Panc1 (cell line): ENCODE results near the gene ARHGEF12. TPM values are rescaled to one million over a fixed set of nuclear protein-coding genes. Genes with fewer than 3 reads are reported as not detected.

Source experiments
- ATAC-seq: fragments of 200-7000 bp; cut with Tn5 transposase; 2 replicates; pipeline ENCODE4 v1.9.1; 2020; ENCODE audit warnings: mild to moderate bottlenecking, moderate library complexity
- BruUV-seq: library from RNA; stranded (reverse); fragments of 400-500 nt; replicated peaks from 2 replicates; lab custom pipeline; 2021; lab: Mats Ljungman, UMichigan
- CTCF ChIA-PET: fragments of 300-600 bp; sonication (Branson Sonifier 250); formaldehyde crosslinking; loops from one replicate; lab custom pipeline; 2022; ENCODE audit warnings: antibody characterized with exemption; lab: Charles Lee
- POLR2A ChIA-PET: fragments of 300-600 bp; sonication (Branson Sonifier 250); formaldehyde crosslinking; loops from one replicate; lab custom pipeline; 2022; ENCODE audit warnings: antibody characterized with exemption; lab: Charles Lee
- DNase-seq: peaks from one replicate; pipeline ENCODE4 v3.0.0-alpha.2; 2010; ENCODE audit warnings: low read depth, low spot score
- H3K27ac ChIP-seq: 2 replicates; pipeline ENCODE4 v1.5.1; 2011; ENCODE audit warnings: mild to moderate bottlenecking, low read length, inconsistent platforms
- H3K27me3 ChIP-seq: fragments of 200-500 bp; sonication (Bioruptor generic); 2 replicates; pipeline ENCODE4 v1.6.0; 2014; ENCODE audit warnings: low read length, inconsistent platforms; ENCODE audit not compliant: control insufficient read depth, insufficient read depth
- H3K36me3 ChIP-seq: fragments of 200-500 bp; sonication (Bioruptor generic); 2 replicates; pipeline ENCODE4 v1.5.1; 2014; ENCODE audit warnings: inconsistent platforms, mild to moderate bottlenecking, low read length, moderate library complexity; ENCODE audit not compliant: control insufficient read depth, insufficient read depth
- H3K4me1 ChIP-seq: 2 replicates; pipeline ENCODE4 v1.5.1; 2011; ENCODE audit warnings: inconsistent platforms, mild to moderate bottlenecking, low read length, moderate library complexity; ENCODE audit not compliant: control insufficient read depth, insufficient read depth
- H3K4me3 ChIP-seq, 2 experiments: 2 replicates each; pipeline ENCODE4 v1.5.1; 2011 to 2012; ENCODE audit warnings: low read depth in 2 of 2, low read length in 2 of 2, mild to moderate bottlenecking in 2 of 2, inconsistent platforms in 1 of 2, moderate library complexity in 1 of 2
- H3K9me3 ChIP-seq: fragments of 200-500 bp; sonication (Bioruptor generic); 2 replicates; pipeline ENCODE4 v1.5.1; 2014; ENCODE audit warnings: low read depth, mild to moderate bottlenecking, inconsistent platforms, low read length, moderate library complexity; ENCODE audit not compliant: control insufficient read depth, insufficient read depth
- POLR2AphosphoS5 ChIP-seq: IDR thresholded peaks from 2 replicates; pipeline ENCODE4 v1.6.1; 2012; ENCODE audit warnings: mild to moderate bottlenecking, low read depth, low read length, moderate library complexity
- SIN3A ChIP-seq: IDR thresholded peaks from 2 replicates; pipeline ENCODE4 v1.6.1; 2012; ENCODE audit warnings: low read depth, mild to moderate bottlenecking, low read length, moderate library complexity, borderline replicate concordance; ENCODE audit not compliant: insufficient read depth
- TCF7L2 ChIP-seq: IDR thresholded peaks from 2 replicates; pipeline ENCODE4 v1.6.1; 2011; ENCODE audit warnings: mild to moderate bottlenecking, low read depth, low read length, inconsistent platforms
- in situ Hi-C: cut with HindIII; loops from 2 replicates; pipeline ENCODE4 v1.10.0; 2016; ENCODE audit warnings: low sequenced_read_pairs, low pct_unique_long_range_greater_than_20kb
- intact Hi-C: fragments of 100-400 bp; cut with micrococcal nuclease; formaldehyde crosslinking; loops from one replicate; pipeline ENCODE4 v1.10.0; 2022; ENCODE audit not compliant: unreplicated experiment
- total RNA-seq: library from RNA; stranded (reverse); gene quantifications from one replicate; pipeline ENCODE4 v1.2.1, GENCODE V29; 2021; ENCODE audit not compliant: unreplicated experiment
- TF ChIP-seq, protein P1 (sequence below): fragments of 450-650 bp; IDR thresholded peaks from 2 replicates; pipeline ENCODE4 v1.5.1; 2017; ENCODE audit warnings: mild to moderate bottlenecking
- TF ChIP-seq, protein P2 (sequence below), 2 experiments: IDR thresholded peaks; 2 replicates each; pipeline ENCODE4 v1.6.1; 2011 to 2012; ENCODE audit warnings: low read depth in 2 of 2, control low read depth in 1 of 2, low read length in 1 of 2, mild to moderate bottlenecking in 1 of 2, moderate library complexity in 1 of 2; ENCODE audit not compliant: insufficient read depth in 1 of 2

ARHGEF12 gene
- total RNA-seq, 1 experiment from 2014 or later = 182 TPM

DNA sequence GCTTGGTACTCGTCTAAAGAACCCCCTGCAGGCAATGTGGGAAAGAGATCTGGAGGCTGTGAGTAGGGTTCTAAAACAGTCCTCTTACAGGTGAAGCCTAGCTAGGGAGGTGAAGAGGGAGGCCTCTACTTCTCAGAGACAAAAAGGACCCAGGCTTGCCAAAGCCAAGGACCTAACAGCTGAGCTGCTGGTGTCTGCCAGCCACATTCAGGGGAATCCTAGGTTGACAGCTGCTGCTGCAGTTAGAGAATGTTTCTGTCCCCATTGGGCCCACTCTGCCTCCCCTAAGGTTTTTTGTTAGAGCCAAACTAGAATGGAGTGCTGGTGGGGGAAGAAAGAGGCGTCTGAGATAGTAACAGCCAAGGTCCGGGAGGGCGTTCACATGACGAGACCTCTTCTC is 37.8 kb upstream of the ARHGEF12 start:
- intact Hi-C loops (no loop called here), in situ Hi-C loops (no loop called here)
- TF ChIP-seq, protein P1, sequence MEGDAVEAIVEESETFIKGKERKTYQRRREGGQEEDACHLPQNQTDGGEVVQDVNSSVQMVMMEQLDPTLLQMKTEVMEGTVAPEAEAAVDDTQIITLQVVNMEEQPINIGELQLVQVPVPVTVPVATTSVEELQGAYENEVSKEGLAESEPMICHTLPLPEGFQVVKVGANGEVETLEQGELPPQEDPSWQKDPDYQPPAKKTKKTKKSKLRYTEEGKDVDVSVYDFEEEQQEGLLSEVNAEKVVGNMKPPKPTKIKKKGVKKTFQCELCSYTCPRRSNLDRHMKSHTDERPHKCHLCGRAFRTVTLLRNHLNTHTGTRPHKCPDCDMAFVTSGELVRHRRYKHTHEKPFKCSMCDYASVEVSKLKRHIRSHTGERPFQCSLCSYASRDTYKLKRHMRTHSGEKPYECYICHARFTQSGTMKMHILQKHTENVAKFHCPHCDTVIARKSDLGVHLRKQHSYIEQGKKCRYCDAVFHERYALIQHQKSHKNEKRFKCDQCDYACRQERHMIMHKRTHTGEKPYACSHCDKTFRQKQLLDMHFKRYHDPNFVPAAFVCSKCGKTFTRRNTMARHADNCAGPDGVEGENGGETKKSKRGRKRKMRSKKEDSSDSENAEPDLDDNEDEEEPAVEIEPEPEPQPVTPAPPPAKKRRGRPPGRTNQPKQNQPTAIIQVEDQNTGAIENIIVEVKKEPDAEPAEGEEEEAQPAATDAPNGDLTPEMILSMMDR = no peak
- TF ChIP-seq SIN3A (no peak), POLR2AphosphoS5 (no peak), TCF7L2 (no peak)
- TF ChIP-seq, protein P2, sequence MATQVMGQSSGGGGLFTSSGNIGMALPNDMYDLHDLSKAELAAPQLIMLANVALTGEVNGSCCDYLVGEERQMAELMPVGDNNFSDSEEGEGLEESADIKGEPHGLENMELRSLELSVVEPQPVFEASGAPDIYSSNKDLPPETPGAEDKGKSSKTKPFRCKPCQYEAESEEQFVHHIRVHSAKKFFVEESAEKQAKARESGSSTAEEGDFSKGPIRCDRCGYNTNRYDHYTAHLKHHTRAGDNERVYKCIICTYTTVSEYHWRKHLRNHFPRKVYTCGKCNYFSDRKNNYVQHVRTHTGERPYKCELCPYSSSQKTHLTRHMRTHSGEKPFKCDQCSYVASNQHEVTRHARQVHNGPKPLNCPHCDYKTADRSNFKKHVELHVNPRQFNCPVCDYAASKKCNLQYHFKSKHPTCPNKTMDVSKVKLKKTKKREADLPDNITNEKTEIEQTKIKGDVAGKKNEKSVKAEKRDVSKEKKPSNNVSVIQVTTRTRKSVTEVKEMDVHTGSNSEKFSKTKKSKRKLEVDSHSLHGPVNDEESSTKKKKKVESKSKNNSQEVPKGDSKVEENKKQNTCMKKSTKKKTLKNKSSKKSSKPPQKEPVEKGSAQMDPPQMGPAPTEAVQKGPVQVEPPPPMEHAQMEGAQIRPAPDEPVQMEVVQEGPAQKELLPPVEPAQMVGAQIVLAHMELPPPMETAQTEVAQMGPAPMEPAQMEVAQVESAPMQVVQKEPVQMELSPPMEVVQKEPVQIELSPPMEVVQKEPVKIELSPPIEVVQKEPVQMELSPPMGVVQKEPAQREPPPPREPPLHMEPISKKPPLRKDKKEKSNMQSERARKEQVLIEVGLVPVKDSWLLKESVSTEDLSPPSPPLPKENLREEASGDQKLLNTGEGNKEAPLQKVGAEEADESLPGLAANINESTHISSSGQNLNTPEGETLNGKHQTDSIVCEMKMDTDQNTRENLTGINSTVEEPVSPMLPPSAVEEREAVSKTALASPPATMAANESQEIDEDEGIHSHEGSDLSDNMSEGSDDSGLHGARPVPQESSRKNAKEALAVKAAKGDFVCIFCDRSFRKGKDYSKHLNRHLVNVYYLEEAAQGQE (IDR thresholded peaks at IDR 0.05; ENCODE audit: insufficient read depth in 1 of 2, low read depth in 2 of 2, low read length in 1 of 2) = no peak
- H3K4me1 ChIP-seq = no peaks in the 10 kb centered on the region
- H3K4me3 ChIP-seq = no peak overlapping the region
- ATAC-seq (no peak), DNase-seq (no peak)
- ChIA-PET POLR2A (interaction anchor here (1.0 kb wide), 1 partner anchor 62 kb away, joined by 3 read pairs; no protein-coding TSS in a partner anchor), CTCF (interaction anchor here (4.4 kb wide), 1 partner anchor 63 kb away, joined by 38 read pairs; no protein-coding TSS in a partner anchor)
- no TSS peak for BruUV-seq
- H3K36me3 ChIP-seq = no peaks in the 10 kb centered on the region
- no peaks in the 10 kb centered on the region for H3K9me3 ChIP-seq
- H3K27me3 ChIP-seq = peaks cover 25% of the 10 kb centered on the region
- no peak overlapping the region for H3K27ac ChIP-seq

DNA sequence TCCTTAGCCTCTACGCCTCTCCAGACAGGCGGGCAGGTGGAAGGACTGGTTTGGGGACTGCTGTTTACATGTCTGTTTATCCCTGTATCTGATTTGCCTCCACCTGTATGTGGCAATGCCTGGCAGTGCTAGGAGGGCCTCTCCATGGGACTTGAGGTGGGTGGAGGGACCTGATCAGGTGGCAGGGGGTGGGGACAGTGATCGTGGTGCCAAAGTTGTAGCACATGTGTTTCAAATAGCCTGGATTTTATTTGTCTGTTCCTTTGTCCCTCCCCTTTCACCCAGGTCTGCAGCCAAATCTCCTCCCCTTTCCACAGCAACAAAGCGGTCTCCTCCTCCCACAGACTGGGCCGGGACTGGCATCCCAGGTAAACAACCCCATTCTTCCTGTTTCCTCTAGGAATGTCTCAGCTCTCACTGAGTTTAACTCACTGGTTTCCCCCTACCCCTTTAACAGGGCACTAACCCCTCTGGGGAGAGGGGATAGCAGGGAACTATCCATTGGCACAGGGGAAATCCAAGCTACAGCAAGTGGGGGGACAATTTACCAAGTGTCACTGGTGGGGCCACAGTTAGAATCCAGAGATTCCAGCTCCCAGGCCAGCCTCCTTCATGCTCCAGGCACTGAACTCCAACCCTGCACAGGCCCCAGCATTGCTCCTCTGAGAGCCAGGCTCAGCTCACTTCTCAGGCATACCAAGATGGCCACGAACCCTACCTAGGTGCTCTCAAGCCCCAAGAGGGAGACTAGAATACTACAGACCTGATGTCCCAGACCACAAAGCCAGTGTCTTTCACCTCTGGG is 34.0 kb upstream of the ARHGEF12 start:
- H3K36me3 ChIP-seq = no peaks in the 10 kb centered on the region
- ChIA-PET CTCF (interaction anchor here (1.0 to 2.6 kb wide), 9 partner anchors 11 to 131 kb away, joined by 3 to 52 read pairs (median 4); partner anchors contain the start of gene POU2F3), POLR2A (interaction anchor here (0.6 kb wide), 1 partner anchor 134 kb away, joined by 3 read pairs; no protein-coding TSS in a partner anchor)
- DNase-seq (no peak), ATAC-seq (0 out of 2 replicates have a peak, but pooled peaks have one; percentile 3)
- in situ Hi-C loops (no loop called here), intact Hi-C loops (no loop called here)
- no TSS peak for BruUV-seq
- H3K27me3 ChIP-seq = no peaks in the 10 kb centered on the region; the same call in 1 of the 2 replicates
- H3K9me3 ChIP-seq = no peaks in the 10 kb centered on the region
- TF ChIP-seq SIN3A (no peak), POLR2AphosphoS5 (no peak), TCF7L2 (no peak)
- TF ChIP-seq, protein P2 (IDR thresholded peaks at IDR 0.05; ENCODE audit: insufficient read depth in 1 of 2, low read depth in 2 of 2, low read length in 1 of 2) = no peak
- TF ChIP-seq, protein P1 = no peak
- no peaks in the 10 kb centered on the region for H3K4me1 ChIP-seq
- no peak overlapping the region for H3K4me3 ChIP-seq
- no peak overlapping the region for H3K27ac ChIP-seq
